CD4-positive, alpha-beta T cell treated with Interleukin-4 for 4 hours (primary cell): ENCODE measurements around the gene CNOT4.
"Not testable (repeated sequence)": the region's sequence is repeated elsewhere in the genome, so short reads cannot be mapped to it uniquely, and the experiment has no call there.

ENCODE experiments used
- DNase-seq: peaks from one replicate; pipeline ENCODE4 v3.0.0-alpha.2; 2020

CNOT4 gene

GRCh38 chr7:135355377-135356048, 154.4 kb downstream of the CNOT4 start:
- DNase-seq: no peak

- no peak for DNase-seq
These were observed 156.1 kb downstream of the CNOT4 start for GRCh38 chr7:135353832-135354231.

GRCh38 chr7:135352285-135352684, 157.6 kb downstream of the CNOT4 start:
- no peak for DNase-seq

- DNase-seq: not testable (repeated sequence)
These were observed 158.8 kb downstream of the CNOT4 start for GRCh38 chr7:135351070-135351469.

- DNase-seq: no peak
These were observed 160.2 kb downstream of the CNOT4 start for GRCh38 chr7:135349746-135350145.

- DNase-seq: no peak
These were observed 161.4 kb downstream of the CNOT4 start for GRCh38 chr7:135348493-135348892.

- no peak for DNase-seq
These were observed 166.5 kb downstream of the CNOT4 start for GRCh38 chr7:135343361-135343760.

GRCh38 chr7:135342887-135343286, 167.0 kb downstream of the CNOT4 start:
- DNase-seq: no peak

GRCh38 chr7:135341049-135341448, 168.9 kb downstream of the CNOT4 start:
- no peak for DNase-seq

GRCh38 chr7:135337977-135338550, 171.8 kb downstream of the CNOT4 start:
- DNase-seq: no peak

- DNase-seq: no peak
These were observed 172.4 kb downstream of the CNOT4 start for GRCh38 chr7:135337506-135337905.

GRCh38 chr7:135335628-135336139, 174.2 kb downstream of the CNOT4 start:
- no peak for DNase-seq

- DNase-seq: no peak
These were observed 174.9 kb downstream of the CNOT4 start for GRCh38 chr7:135334830-135335543.

GRCh38 chr7:135333946-135334345, 176.0 kb downstream of the CNOT4 start:
- DNase-seq: no peak

GRCh38 chr7:135333200-135333599, 176.7 kb downstream of the CNOT4 start:
- no peak for DNase-seq

GRCh38 chr7:135330088-135330487, 179.8 kb downstream of the CNOT4 start:
- no peak for DNase-seq

- DNase-seq: no peak
These were observed 181.4 kb downstream of the CNOT4 start for GRCh38 chr7:135328526-135328925.

- no peak for DNase-seq
These were observed 181.8 kb downstream of the CNOT4 start for GRCh38 chr7:135328053-135328452.

- no peak for DNase-seq
These were observed 182.4 kb downstream of the CNOT4 start for GRCh38 chr7:135327458-135327857.

GRCh38 chr7:135326636-135327280, 183.1 kb downstream of the CNOT4 start:
- no peak for DNase-seq

GRCh38 chr7:135322571-135323340, 187.1 kb downstream of the CNOT4 start:
- no peak for DNase-seq

GRCh38 chr7:135321556-135321955, 188.3 kb downstream of the CNOT4 start:
- no peak for DNase-seq

- DNase-seq: not testable (repeated sequence)
These were observed 188.9 kb downstream of the CNOT4 start for GRCh38 chr7:135320953-135321352.
